Dedifferentiated amniotic fluid mesenchymal stem cell (primary cell): Measurements from ENCODE around the gene PRMT7.

Experiments used
- DNase-seq: peaks from one replicate; pipeline ENCODE4 v3.0.0-alpha.2; 2016; ENCODE audit errors: extremely low spot score

Gene PRMT7

DNA sequence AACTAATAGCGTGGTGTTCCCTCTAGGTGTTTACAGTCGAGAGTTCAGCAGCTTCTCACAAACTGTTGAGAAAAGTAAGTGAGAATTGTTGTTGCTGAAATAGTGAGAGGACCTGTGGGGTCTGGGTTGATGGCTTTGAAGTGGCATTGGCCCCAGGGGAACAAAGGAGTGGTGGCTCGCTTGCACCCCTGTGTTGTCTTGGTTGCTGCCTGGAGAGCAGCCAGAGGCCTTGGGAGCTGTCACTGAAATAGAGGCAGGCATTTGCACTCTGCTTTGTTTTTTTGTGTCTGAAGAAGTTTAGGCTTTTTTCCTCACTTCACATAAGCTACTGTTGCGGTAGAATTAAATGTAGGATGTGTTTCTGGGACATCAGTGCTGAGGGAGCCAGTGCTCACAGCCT lies 36.8 kb downstream of the PRMT7 start:
- DNase-seq: no peak

DNA sequence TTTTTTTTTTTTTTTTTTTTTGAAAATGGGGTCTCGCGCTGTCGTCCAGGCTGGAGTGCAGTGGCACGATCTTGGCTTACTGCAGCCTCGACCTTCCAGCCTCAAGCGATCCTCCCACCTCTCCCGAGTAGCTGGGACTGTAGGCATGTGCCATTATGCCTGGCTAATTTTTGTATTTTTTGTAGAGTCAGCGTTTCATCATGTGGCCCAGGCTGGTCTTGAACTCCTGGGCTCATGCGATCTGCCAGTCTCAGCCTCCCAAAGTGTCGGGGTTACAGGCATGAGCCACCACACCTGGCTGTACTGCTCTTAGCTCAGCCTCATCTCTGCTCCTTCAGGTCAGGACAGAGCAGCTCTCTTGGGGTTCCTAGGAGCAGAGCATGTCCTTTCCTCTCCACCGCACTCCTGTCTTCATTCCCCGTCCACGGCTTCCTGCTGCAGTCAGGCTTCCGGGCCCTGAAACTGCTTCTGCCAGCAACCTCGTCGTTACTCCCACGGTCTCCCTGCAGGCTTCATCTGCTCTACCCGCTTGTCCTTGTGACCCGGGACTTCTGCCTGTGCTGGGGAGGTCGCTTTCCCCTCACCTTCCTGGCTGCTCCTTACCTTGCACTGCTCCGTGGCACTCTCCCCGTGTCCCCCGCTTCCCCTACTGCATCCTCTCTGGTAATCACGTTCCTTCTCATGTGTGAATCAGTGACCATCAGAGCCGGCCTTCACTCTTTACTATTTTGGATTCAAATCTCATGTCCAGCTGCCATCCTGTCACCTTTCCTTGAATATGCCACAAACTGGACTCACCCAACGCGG lies 38.0 kb downstream of the PRMT7 start:
- DNase-seq: no peak

DNA sequence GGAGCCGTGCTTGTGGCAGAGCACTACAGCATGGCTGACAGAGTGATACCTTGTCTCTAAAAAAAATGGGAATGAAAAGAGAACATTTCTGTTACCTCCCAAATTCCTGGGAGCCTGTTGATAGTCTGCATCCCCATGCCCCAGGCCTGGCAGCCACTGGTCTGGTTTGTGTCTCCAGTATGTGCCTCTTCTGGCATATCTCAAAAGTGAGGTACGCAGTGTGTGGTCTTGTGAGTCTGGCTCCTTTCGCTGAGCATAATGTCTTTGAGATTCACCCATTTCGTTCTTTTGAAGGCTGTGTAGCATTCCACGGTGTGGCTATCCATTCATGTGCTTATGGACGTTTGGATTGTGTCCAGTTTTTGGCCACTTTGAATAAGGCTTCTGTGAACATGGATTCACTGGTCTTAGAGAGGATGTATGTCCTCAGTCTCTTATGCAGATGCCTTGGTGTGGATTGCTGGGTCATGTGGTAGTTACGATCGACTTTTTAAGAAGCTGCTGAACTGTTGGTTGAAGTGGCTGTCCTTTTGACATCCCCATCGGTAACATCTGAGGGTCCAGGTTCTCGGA lies 39.1 kb downstream of the PRMT7 start:
- DNase-seq: no peak

DNA sequence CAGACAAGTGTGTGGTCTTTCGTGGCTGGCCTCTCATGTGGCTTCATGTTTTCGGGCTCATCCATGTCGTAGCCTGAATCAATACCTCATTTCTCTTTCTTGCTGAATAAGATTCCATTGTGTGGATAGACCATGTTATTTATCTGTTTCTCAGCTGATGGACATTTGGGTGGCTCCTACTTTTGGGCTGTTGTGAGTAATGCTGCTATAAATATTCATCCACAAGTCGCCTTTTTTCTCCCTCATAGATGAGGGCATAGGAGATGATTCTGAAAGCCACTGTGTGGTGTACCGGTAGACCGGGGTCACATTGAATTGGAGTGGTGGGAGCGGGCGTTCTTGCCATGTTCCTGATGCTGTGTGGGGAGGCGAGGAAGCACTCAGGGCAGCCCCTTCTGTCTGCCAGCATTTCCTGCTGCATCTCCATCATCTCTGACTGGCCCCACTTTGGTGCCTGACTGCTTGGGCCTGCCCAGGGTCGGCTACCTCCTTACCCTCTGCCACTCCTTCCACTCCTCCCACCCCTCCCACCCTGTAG lies 40.1 kb downstream of the PRMT7 start:
- DNase-seq: no peak

DNA sequence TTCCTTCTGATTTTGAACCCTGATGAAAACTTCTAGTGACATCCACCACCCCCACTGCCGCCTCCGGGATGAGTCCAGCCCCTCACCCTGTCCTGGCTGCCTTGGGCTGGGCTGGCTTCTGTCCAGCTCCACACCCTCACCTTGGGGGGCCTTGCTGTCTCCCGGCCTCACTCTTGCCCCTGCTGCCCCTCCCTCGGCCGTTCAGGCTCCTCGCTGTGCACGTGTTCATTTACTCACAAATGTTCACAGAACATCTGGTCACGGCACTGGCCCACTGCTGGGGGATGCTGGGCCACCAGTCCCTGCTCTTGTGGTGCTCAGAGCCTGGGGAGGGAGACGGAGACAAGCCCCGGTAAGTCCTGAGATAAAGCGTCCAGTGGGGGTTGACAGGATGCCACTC lies 40.6 kb downstream of the PRMT7 start:
- DNase-seq: no peak

DNA sequence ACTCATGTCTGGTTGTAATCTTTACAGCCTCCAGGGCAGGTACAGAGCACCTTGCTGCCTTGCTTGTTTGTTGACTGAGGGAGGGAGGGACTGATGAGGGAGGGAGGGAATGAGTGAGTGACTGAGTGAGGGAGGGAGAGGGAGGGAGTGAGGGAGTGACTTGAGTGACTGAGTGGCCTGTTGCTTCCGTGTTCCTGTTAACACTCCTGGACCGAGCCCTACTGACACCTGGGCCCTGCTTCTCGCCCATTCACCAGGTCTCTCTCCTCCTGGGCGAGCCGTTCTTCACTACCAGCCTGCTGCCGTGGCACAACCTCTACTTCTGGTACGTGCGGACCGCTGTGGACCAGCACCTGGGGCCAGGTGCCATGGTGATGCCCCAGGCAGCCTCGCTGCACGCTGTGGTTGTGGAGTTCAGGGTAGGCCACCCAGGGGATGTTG lies 41.2 kb downstream of the PRMT7 start:
- no peak for DNase-seq

DNA sequence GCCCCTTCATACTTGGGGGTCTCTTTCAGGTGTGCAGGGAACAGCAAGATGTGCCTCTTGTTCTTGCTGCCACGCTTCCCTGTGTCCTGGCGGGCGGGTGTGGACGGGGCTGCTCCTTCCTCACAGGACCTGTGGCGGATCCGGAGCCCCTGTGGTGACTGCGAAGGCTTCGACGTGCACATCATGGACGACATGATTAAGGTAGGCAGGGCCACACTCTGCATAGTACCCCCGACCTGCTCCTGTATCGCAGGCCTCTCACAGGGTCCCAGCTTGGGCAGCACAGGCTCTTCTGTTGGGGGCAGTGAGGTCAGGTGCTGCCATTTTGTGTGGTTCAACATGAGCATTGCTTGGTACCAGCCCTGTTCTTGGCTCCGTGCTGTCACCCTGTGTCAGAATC lies 42.5 kb downstream of the PRMT7 start:
- no peak for DNase-seq

DNA sequence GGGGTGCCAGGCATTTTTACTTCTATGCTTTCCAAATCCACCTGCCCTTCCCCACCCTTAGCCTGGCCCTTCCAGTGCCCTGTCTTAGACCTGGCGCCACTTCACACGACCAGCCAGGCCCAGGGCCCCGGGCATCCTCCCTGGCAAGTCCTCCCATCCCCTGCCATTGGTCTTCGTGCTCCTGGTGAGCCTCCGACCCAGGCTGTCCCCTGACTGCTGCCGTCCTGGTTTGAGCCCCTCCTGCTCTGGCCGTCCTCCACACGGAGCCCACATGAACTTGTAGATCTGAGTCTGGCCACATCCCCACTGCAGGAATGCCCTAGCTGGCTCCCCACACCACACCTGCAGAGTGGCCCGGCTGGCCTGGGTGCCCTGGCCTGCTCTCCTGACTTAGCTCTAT lies 44.0 kb downstream of the PRMT7 start:
- no peak for DNase-seq

DNA sequence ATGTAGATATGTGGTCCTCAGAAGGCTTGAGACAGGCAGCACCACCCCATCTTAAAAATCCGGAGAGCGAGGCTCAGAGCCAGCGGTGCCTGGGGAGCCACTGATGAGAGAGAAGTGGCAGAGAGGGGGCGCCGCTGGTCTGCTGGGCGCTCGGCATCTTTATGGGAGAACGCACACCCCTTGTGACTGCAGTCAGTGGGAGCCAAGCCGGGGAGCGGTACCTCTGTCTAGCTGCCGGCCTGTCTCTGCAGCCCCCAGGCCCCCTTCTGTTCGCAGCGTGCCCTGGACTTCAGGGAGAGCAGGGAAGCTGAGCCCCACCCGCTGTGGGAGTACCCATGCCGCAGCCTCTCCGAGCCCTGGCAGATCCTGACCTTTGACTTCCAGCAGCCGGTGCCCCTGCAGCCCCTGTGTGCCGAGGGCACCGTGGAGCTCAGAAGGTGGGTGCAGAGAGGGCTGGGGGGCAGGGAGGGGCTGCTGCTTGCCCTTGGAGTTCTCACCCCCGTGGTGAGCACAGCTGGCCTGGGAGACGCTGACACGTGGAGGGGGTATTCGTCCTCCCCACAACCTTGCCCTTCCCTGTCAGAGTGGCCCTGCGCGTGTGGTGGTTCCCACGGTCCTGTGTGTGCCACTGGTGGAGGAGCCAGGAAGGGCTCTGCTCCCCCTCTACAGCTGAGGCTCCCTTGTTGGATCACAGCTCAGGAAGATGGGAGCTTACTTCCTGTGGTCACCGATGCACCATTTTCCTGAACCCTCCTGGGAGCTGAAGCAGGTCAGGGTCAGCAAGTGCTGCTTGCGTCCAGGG lies 44.8 kb downstream of the PRMT7 start:
- DNase-seq: no peak

DNA sequence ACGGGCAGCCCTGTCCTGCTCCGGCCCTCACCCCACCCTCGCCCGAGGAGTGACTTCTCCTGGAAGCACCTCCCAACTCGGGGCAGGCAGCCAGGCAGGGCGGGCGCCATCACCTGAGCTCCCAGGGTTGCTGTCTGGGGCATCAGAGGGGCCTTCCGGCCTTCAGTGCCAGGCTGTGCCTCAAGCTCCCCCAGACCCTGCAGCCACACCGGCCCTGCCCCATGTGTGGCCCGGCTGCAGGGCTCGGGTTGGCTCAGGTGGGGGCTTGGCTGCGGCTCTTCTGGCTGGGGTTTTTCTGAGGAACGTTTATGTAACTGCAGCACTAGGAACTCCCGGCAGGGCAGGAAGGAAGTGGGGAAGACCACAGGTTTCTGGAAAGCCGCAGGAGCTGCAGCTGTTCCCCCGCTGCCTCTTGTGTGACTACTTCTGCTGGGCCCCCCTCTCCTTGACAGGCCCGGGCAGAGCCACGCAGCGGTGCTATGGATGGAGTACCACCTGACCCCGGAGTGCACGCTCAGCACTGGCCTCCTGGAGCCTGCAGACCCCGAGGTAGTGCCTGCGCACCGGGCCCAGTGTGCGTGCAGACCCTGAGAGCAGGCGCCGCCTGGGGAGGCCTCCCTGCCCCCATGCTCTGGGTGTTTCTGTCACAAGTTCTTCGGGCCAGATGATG lies 45.6 kb downstream of the PRMT7 start:
- no peak for DNase-seq

DNA sequence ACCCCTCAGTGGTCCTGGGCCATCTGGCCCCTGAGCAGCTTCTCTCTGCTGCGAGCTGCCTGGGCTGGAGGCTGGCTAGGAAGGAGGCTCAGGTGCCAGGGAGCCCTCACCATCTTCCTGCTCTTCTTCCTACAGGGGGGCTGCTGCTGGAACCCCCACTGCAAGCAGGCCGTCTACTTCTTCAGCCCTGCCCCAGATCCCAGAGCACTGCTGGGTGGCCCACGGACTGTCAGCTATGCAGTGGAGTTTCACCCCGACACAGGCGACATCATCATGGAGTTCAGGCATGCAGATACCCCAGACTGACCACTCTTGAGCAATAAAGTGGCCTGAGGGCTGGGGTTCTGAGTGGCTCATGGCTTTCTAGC lies 46.1 kb downstream of the PRMT7 start:
- no peak for DNase-seq

DNA sequence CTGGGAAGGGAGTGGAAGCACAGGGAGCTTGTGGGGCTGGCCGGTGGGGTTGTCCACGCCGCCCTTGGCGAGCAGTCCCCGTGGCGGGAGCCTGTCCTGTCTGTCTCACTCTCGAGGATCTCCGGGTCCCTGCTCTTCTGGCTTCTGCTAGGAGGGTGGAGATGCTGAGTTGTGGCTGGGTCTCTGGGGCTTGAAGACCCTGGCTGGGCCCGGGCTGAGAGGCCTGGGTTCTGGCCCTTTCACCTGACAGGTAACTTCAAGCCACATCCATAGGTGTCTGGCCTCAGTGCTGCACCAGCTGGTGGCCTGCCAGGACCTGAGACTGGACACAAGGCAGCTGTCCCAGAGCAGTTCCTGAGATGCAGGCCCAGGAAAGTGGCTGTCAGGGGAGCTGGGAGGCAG lies 46.7 kb downstream of the PRMT7 start:
- DNase-seq: no peak

DNA sequence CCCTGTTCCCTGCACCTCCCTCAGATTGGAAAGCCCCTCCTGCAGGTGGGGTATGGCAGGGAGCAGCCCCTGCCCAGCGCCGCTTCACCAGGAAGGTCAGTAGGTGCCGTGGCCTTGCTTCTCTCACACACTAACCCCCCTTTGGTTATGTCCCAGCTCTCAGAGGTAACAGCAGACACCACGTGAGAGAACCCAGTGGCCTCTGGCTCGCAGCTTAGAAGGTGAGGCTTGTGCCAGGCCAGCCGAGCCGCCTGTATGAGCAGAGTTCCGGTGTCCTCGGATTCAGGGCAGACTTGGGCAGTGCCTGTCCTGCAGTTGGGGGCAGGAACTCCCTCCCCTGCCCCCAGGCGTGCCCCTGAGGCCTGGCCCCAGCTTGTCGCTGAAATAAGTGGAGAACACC lies 47.1 kb downstream of the PRMT7 start:
- no peak for DNase-seq

DNA sequence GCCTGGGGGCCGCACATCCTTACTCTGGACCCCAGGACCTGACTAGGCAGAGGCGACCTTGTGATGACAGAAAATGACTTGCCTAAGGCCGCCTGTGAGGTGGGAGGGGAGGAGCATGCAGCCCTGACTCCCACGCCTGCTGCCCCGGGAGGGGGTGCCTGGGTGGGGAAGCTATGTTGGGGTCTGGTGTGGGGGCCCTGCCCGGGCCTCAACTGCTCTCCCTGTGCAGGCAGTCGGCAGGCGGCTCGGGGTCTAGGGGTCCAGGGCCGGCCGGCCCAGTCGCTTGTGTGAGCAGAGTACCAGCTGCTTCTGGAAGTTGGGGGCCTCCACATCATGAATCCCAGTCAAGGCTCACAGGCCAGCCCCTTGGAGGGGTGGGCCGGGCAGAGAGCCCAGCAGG lies 48.1 kb downstream of the PRMT7 start:
- no peak for DNase-seq

DNA sequence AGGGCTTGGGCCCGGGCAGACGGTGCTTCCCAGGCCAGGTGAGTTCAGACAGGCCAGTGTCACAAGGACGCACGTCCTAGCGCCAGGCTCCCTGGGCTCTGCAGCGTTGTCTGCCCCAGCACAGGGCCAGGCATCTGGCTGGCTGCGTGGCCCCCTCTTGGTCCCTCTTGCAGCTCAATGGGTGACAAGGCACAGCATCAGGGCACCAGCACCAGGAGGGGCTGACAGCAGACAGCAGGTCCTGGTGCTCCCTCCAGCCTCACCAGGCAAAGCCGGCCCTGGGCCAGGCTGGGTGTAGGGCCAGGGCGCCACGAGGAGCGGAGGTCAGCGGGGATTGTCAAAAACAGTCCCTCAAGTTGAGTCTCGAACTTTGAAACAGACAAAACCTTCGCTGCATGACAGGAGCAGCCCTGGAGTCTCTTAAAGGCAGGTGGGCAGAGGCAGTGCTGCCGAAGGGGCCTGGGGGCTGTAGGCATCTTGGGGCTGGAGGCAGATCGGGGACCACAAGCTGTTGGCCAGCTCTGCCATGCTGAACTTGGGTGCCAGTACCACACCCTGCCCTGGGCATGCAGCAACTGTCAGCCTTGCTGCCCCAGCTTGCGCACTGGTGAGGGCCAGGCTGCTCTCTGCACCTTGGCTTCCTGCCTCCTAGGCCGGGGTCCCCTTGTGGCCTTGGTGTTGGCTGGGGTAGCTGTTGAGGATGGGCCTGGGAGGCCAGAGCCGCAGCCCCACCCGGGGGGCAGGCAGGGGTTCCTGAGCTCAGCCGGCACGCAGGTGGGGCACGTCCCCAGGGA lies 48.8 kb downstream of the PRMT7 start:
- no peak for DNase-seq

DNA sequence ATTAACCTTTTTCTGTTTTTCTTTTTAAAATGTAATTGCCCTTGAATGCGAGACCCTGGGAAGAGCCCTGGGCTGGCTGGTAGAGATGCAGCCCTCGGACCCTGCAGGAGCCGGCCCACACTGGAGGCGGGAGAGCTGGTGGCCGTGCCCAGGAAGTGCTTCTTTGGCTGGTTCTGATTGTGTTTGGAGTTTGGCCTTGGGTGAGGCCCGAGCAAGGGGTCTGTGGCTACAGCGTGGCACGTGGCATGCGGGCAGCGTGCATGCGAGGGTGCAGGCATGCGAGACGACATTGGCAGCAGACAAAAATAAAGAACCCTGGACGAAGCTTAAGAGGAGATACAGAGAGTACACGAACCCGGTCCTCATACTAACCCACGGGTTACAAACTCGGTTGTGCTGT lies 49.7 kb downstream of the PRMT7 start:
- DNase-seq: no peak

DNA sequence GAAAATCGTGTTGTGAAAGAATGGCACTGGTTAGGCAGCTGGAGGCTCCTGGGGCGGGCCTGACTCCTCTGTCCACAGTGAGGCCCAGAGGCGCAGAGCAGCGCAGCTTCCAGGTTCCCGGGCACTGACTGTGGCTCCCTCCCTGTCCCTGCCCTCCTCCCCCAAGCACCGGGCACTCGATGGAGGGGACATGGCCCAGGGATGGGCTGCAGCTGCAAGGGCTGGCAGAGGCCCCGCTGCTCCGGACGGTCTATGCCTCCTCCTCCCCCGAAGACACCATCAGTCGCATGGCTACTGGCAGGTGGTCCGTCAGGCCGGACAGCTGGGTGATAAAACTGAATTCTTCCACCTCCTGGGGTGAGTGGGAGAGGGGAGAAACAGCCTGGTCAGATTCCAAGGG lies 50.1 kb downstream of the PRMT7 start:
- no peak for DNase-seq

DNA sequence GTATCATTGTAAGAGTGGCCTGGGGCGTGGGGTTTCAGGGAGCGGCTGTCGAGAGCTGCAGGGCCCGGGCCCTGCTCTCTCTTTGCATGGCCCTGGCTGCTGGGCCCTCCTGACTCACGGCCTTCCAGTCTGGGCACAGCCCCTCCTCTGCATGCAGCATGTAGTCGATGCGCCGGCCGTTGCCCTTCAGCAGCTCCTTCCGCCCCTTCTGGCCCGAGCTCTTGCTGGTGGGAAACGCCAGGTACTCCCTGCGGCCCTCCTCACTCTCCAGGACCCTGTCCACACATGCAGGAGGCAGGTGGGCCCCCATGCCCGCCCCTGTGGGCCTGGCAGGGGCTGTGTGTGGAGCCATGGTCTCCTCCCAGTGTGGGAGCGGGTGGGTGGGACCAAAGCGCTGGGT lies 50.7 kb downstream of the PRMT7 start:
- DNase-seq: no peak

DNA sequence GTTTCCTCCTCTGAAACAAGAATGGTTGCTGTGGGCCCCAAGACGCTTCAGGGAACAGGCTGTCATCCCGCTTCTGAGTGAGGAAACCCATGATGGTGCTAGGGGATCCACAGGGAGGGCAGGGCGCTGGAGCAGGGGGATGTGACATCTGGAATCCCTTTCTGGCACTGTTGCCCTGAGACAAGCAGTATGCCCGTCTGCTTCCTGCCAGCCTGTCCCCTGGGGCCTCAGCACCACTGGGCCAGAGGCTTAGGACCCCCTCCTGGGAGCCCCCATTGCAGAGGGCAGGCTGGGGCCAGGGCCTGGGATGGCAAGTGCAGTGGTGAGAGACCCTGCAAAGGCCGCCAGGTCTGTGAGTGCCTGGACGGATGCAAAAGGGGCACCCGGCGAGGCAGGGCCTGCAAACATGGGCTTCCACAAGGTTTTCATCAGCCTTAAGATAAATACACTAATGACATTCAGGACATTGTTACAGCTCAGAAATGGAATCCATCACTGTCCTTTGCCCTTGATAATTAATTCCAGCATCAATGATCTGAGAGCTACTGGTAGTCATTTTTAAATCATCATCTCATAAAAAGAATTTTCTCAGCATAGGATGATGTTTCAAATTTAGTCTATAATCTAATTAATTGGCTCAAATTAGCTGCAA lies 51.6 kb downstream of the PRMT7 start:
- no peak for DNase-seq

DNA sequence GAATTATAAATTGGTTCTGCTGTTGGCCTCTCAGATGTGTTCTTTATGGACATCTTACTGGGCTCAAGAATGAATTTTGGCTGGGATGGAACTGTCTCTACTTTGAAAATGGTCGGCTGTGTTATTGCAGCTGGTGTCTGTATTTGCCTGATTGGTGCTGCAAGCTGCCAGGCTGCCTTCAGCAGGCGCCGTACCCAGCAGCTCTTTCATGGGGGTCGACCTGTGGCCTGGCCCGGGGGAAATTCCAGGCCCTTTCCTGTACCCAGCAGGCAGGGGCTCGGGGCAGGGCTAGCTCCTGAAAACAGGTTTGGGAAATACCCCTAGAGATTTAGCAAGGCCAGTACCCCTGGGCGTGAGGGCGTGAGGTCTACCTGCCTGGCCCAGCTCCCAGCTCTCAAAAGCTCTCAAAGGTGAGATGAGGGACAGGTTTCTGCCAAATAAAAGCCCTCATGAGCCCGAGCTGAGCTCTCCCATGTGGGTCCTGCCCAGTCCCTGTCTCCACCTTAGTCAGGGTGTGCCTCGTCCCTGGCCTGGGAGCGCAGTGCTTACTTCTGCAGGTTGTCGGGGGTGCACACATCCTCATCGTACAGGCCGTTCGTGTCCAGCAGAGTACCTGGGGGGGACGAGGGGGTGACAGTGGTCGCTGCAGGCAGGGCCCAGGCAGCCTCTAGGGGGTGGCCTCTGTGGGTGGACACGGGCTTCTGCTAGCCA lies 52.3 kb downstream of the PRMT7 start:
- no peak for DNase-seq
